ENCODE results near the gene DOCK9.
A peak's percentile ranks its signal among the peaks of the same experiment; 100 is the strongest.

The DOCK9 gene

GRCh38 chr13:98934243-98934642, 43.6 kb downstream of the DOCK9 start:
- no peak for DNase-seq
- intact Hi-C loops (cut with DNase I) = no loop called here

DNA sequence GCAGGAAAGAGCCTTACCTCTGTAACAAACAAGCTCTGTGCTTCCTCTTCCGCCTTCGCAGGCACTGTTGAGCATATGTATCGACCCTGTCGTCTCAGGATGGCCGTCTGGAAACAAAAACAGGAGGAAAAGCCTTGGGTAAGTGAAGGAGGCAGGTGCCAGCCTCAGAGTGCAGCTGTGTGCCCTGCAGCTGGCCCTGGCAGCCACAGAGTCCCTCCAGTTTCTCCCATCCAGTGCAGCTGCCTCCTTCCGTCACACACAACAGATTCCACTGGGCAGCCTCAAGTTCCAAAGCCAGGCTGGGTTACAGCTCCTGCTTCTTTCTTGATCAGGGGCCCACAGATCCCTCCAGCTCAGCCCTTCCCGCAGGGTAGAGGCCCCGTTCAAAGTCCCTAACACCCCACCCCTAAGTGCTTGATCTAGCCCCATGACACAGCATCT, 47.7 kb downstream of the DOCK9 start:
- peak in 39 of 42 donors; percentile 12 to 76 (median 48) for DNase-seq
- intact Hi-C loops (cut with DNase I) = no loop called here

DNA sequence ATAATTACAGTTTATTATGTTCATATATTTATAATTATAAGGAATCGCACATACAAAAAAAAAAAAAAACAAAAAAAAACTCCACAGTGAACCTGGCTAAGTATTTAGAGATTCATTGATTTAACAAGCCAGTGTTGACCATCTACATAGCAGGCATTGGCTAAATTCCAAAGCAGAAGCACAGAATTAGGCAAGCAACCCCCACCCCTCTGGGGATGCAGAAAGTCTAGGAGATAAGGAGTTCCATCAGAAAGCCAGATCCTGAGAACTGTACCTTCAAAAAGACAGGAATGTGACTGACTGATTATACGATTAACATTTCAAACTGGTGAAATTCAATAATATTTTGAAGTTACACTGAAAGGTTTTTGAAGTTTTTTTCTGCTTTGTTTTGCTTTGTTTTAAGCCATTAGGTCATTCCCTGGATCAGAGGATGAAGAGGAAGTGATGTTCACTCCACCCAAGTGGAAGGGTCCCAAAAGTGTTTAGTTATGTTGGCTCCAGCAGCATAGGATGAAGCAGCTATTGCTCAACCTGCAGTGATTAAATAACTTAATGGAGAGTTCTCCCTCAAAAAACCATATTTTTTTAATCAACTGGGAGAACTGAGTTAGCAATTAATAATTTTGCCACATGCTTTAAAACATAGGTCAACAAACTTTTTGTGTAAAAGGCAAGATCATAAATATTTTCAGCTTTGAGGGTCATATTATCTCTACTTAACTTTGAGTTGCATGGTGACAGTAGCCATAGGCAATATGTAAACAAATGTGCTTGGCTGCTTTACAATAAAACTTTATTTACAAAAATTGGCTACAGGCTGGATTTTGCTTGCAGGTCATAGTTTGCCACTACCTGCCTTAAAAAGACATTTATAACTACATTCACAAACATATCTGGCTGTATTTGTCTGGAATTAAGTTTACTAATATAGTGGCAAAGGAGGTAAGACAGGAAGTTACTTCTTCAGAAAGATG, 49.6 kb downstream of the DOCK9 start:
- no peak for DNase-seq
- intact Hi-C loops (cut with DNase I) = no loop called here

- DNase-seq = no peak
- intact Hi-C loops (cut with DNase I) = no loop called here
Observed at GRCh38 chr13:98925949-98926348, 51.9 kb downstream of the DOCK9 start.

GRCh38 chr13:98923641-98924397, 54.0 kb downstream of the DOCK9 start:
- DNase-seq = no peak
- intact Hi-C loops (cut with DNase I) = loop anchor here (5.0 kb wide), 1 partner anchor 53 kb away; the partner anchor contains the start of gene DOCK9

DNA sequence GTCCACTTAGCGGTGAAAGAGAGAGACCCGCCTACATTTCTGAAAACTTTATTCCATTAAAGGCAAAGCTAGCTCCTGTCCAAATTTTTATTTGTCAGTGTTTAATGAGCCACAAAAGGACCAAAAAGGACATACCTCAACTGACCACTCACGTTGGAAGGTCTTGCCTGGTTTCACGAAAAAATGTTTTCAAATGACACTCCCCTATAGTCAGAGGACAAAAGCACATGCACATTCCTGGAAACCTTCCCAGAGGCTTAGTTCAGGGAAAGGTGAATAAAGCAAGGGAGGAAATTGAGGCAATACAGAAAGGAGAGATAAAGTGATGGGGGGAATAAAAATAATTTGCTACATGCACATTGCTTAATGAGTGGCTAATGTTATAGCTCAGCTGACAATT, 55.6 kb downstream of the DOCK9 start:
- intact Hi-C loops (cut with DNase I) = loop anchor here (5.0 kb wide), 1 partner anchor 55 kb away; the partner anchor contains the start of gene DOCK9

DNA sequence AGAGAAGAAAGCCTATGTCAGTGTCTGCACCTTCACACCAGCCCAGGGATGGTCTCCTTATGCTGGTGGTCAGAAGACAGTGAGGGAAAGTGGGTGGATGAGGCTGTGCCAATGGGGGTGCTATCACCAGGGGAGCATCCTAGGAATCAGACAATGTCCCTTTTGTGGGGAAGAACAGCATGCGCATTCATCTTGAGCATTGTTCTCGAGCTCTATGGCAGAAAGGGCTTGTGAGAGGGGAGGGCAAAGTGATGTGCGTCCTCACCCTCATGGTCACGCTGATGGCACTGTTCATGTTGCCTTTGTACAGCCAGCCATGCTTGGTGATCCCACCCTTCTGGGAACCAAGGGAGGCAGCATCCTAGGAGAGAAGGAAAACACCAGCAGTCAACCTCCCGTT, 56.1 kb downstream of the DOCK9 start:
- peak; percentile 10 to 90 (median 70) for DNase-seq
- intact Hi-C loops (cut with DNase I) = loop anchor here (5.0 kb wide), 1 partner anchor 56 kb away; the partner anchor contains the start of gene DOCK9

More for the DNA sequence above, 55.6 kb downstream of the DOCK9 start:
- DNase-seq = no peak

DNA sequence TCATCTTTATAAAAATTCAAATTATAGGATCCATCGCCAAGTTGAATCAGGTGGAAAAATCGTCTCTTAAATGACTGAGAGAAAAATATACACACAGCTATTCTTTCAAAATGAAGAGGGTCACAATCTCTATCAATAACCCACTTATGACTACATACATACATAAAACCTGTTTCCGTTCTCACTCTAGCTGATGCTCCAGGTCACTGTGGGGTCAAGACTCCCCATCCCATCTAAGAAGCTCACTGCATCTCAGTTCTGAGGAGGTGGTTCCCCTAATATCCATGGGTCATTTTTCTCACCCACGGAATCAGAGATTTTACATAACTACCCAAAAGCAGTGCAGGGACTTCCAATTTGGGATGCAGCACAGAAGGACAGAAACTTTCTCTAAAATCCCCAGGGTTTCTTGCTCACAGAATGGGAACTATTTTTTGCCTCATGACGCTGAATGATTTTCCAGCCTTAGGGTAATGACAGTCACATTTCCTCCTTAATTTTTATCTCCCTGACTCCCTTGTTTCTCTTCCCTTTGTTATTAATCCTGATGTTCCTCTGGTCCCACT, 56.8 kb downstream of the DOCK9 start:
- no peak for DNase-seq
- intact Hi-C loops (cut with DNase I) = loop anchor here (5.0 kb wide), 1 partner anchor 56 kb away; the partner anchor contains the start of gene DOCK9

- no peak for DNase-seq
- intact Hi-C loops (cut with DNase I) = no loop called here
Observed at GRCh38 chr13:98919566-98919965, 58.3 kb downstream of the DOCK9 start.

GRCh38 chr13:98918771-98919170, 59.1 kb downstream of the DOCK9 start:
- no peak for DNase-seq
- intact Hi-C loops (cut with DNase I) = no loop called here

DNA sequence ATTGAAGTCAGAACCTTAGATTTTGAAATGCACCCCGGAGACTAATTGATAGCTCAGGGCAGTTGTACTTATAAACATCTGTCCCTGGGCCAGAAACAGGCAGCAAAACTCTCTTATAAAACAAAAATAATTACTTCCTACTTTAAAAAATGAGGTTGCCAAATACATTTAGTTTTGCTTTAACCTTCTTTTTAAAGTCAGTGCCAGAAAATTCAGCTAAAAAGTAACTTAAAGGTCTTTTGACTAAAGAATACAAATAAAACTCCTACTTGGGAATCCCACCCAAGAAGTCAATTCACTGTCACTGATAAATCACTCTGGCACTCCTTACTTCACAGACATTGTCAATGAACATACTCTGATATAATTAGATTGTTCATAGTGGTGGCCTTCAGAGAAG, 60.7 kb downstream of the DOCK9 start:
- DNase-seq = no peak
- intact Hi-C loops (cut with DNase I) = no loop called here

GRCh38 chr13:98916403-98916802, 61.5 kb downstream of the DOCK9 start:
- intact Hi-C loops (cut with DNase I) = no loop called here
- no peak for DNase-seq

DNA sequence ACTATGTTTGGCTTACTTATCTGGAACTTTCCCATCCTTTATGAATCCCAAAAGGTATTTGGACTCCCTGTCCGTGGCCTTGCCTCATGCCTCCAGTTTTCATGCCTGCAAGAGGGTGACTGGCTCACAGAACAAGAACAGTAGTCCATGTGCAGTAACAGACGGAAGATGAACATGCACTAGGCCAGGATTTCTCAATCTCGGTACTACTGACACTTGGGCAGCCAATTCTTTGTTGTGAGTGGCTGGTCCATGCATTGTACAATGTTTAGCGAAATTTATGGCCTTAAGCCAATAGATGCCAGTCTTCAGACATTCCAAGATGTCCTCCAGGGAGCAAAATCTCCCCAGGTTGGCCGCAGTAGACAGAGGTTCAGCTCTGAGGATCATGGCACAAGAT, 61.9 kb downstream of the DOCK9 start:
- intact Hi-C loops (cut with DNase I) = no loop called here
- DNase-seq = no peak

GRCh38 chr13:98915563-98915962, 62.3 kb downstream of the DOCK9 start:
- no peak for DNase-seq
- intact Hi-C loops (cut with DNase I) = no loop called here

GRCh38 chr13:98913741-98914140, 64.1 kb downstream of the DOCK9 start:
- no peak for DNase-seq
- intact Hi-C loops (cut with DNase I) = no loop called here

GRCh38 chr13:98912846-98913245, 65.0 kb downstream of the DOCK9 start:
- intact Hi-C loops (cut with DNase I) = no loop called here

GRCh38 chr13:98910501-98910951, 67.3 kb downstream of the DOCK9 start:
- DNase-seq = no peak
- intact Hi-C loops (cut with DNase I) = no loop called here

More at GRCh38 chr13:98912846-98913245, 65.0 kb downstream of the DOCK9 start:
- DNase-seq = no peak

DNA sequence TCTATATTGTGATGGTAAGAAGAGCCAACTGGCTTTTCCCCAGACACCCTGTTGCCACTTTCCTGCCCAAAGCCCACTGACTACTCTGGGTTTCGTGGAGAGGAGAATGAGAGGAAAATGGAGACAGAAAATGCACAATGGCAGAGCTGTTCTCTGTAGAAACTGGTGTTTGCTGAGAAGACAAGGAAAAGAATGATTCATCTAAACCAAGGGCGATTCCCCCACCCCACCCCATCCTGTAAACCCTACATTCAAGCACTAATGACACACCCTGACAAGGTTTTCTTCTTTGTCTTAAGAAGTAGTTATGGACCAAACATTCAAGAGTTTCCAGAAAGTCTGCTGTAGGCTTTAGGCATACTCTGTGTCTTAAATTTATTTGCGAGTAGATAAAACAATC, 68.8 kb downstream of the DOCK9 start:
- intact Hi-C loops (cut with DNase I) = no loop called here
- no peak for DNase-seq

DNA sequence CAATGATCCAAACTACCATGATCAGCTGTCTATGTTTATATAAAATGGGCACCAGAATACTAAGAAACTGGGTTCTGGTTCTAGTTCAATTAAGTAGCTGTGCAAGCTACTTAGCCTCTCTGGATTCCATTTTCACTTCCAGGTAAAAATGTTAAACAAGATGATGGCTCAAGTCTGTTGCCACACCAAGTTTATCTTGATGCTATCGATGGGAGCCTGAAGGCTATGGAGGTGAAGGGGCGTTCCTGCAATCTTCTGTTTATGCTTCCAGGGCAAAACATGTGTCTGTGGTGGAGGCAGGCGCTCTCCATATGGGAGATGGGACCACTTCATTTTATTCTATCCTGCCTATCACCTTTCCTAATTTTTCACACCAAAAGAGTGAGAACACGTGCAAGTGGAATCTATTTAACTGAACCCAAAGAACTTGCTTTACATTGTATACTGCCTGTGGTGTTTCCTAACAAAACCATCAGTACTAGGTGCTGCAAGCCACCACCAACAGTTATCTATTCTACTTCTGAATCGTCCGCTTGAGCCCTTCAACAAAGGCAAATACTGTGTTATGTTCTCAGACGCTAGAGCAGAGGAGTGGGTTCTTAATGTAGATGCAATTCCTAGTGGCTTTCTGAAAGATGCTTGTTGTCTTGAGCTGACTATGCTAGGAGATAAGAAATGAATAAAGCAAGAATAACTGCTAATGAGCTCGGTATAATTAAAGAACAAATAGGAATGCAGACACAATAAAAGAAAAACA, 70.9 kb downstream of the DOCK9 start:
- intact Hi-C loops (cut with DNase I) = no loop called here
- no peak for DNase-seq

Measured in head of caudate nucleus (tissue), 42 donors.